Ovary (tissue), 3 donors: ENCODE measurements around the gene IL1R2.

ENCODE experiments used
- EP300 ChIP-seq: sonication (generic); formaldehyde crosslinking; IDR thresholded peaks from one replicate; pipeline ENCODE4 v1.6.1; 2017; ENCODE audit warnings: antibody characterized with exemption
- TF ChIP-seq, protein P1 (sequence below), 3 donors: fragments of 450-650 bp in 2 of 3; fragments of 200-600 bp in 1 of 3; IDR thresholded peaks; one replicate each; pipeline versions ENCODE4 v1.5.1 to v1.8.0; 2016 to 2022; ENCODE audit warnings: antibody characterized with exemption in 3 of 3, mild to moderate bottlenecking in 1 of 3
- donor health status: DM: no; HTN: no; CAD: no.

DNA sequence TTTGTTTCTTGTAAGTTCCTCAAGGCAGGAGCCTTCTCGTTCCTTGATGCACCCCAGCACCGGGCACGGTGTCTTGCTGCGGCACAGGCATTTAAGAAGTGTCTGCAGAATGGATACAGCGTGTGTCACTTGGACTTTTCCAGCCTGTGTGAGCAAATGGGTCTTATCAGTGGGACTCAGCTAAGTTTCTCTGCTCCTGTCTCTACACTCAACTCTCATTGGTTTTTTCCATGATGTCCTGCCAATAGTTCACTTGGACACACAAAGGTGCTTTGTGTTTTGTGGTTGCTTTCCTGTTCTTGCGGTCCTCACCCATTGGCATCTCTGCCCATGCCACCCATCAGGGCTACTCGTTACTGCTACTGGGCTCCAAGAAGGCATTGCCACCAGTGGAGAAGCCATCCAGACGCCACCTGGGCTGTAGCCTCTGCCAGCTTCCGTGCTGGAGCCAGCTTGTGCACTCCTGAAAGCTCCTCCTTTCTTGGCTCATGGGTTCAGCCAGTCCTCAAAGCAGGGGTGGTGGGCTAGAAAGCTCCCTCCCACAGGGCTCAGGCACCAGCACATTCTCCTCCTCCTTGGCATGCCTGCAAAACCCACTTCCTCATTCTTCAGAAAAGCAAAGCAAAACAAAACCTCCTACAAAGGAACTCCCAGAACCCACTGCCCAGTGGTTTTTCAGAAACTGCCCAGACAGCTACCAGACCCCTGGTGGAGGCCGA is 41.4 kb downstream of the IL1R2 start:
- no peak for TF ChIP-seq EP300
- TF ChIP-seq, protein P1, sequence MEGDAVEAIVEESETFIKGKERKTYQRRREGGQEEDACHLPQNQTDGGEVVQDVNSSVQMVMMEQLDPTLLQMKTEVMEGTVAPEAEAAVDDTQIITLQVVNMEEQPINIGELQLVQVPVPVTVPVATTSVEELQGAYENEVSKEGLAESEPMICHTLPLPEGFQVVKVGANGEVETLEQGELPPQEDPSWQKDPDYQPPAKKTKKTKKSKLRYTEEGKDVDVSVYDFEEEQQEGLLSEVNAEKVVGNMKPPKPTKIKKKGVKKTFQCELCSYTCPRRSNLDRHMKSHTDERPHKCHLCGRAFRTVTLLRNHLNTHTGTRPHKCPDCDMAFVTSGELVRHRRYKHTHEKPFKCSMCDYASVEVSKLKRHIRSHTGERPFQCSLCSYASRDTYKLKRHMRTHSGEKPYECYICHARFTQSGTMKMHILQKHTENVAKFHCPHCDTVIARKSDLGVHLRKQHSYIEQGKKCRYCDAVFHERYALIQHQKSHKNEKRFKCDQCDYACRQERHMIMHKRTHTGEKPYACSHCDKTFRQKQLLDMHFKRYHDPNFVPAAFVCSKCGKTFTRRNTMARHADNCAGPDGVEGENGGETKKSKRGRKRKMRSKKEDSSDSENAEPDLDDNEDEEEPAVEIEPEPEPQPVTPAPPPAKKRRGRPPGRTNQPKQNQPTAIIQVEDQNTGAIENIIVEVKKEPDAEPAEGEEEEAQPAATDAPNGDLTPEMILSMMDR (IDR thresholded peaks at IDR 0.05), result no peak
